Skeletal muscle tissue (tissue), 4 donors: ENCODE measurements around the gene OR12D1. TPM values are rescaled to one million over a fixed set of nuclear protein-coding genes. Genes with fewer than 3 reads are reported as not detected.

Experiments
- H3K27ac ChIP-seq: one replicate; pipeline ENCODE4 v1.7.0; 2013; ENCODE audit warnings: mild to moderate bottlenecking, low read depth, low read length, inconsistent platforms
- H3K27me3 ChIP-seq, 3 donors: one replicate each; pipeline ENCODE4 v1.7.0; 2013; ENCODE audit warnings: low read length in 3 of 3; ENCODE audit not compliant: control insufficient read depth in 3 of 3, insufficient read depth in 3 of 3
- H3K36me3 ChIP-seq, 3 donors: one replicate each; pipeline ENCODE4 v1.7.0; 2013; ENCODE audit warnings: low read length in 3 of 3; ENCODE audit not compliant: control insufficient read depth in 3 of 3, insufficient read depth in 3 of 3
- H3K4me1 ChIP-seq, 3 donors: one replicate each; pipeline ENCODE4 v1.7.0; 2013; ENCODE audit warnings: low read length in 3 of 3, mild to moderate bottlenecking in 3 of 3; ENCODE audit not compliant: control insufficient read depth in 3 of 3, insufficient read depth in 3 of 3
- H3K4me3 ChIP-seq, 3 donors: one replicate each; pipeline ENCODE4 v1.7.0; 2013; ENCODE audit warnings: low read length in 3 of 3
- H3K9ac ChIP-seq, 3 donors: one replicate each; pipeline ENCODE4 v1.7.0; 2013; ENCODE audit warnings: low read length in 3 of 3, mild to moderate bottlenecking in 3 of 3, moderate library complexity in 2 of 3, low read depth in 1 of 3
- H3K9me3 ChIP-seq, 3 donors: one replicate each; pipeline ENCODE4 v1.7.0; 2013; ENCODE audit warnings: low read length in 3 of 3; ENCODE audit not compliant: control insufficient read depth in 3 of 3
- total RNA-seq: library from RNA; depleted of rRNA; stranded (reverse); fragments of >200 nt; gene quantifications from one replicate; pipeline ENCODE4 v1.2.3, GENCODE V29; 2014
- donor health status: Osteomylitis.

OR12D1 gene
- not detected for total RNA-seq

- Histone ChIP-seq H3K27ac (no peak within 1 kb of the TSS), H3K27me3 (no peaks in the 10 kb centered on the region), H3K36me3 (no peaks in the 10 kb centered on the region), H3K4me1 (no peaks in the 10 kb centered on the region), H3K4me3 (no peak within 1 kb of the TSS), H3K9ac (no peak within 1 kb of the TSS), H3K9me3 (peaks cover 0 to 2% (median 0%) of the 10 kb centered on the region in 3 donors)
These were observed at the start of gene OR12D1 for GRCh38 chr6:29414588-29414987. Gene OR12D1, plus strand, starts transcription at chr6:29414928.

DNA sequence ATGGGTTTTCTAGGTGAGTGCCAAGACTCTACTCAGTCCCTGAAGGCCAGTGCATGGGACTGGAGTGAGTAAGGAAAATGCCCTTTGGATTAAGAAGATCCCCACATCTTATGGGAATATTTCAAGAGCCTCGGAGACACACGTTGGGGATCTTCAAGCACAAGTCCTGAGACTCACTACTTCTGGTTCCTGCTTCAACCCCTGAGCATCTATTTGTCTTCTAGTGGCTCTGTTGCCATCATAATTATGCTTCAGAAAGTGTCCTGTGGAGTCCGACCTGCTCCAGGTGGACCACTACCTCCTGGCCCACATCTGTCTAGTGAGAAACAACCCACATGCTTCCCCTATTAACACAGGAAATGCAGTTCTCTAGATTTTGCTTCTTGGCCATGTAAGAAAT, 46.0 kb upstream of the OR12D1 start, which contains the start of gene OR5V1:
Gene OR5V1, minus strand, starts transcription at position 101 of the 400 bp plus-strand sequence. CDS start 12,670 bp downstream, outside the sequence.
- no peak within 1 kb of the TSS for H3K27ac ChIP-seq
- H3K27me3 ChIP-seq = no peaks in the 10 kb centered on the region
- no peaks in the 10 kb centered on the region for H3K4me1 ChIP-seq
- H3K36me3 ChIP-seq = no peaks in the 10 kb centered on the region
- H3K9me3 ChIP-seq = no peaks in the 10 kb centered on the region
- no peak within 1 kb of the TSS for H3K4me3 ChIP-seq
- no peak within 1 kb of the TSS for H3K9ac ChIP-seq

DNA sequence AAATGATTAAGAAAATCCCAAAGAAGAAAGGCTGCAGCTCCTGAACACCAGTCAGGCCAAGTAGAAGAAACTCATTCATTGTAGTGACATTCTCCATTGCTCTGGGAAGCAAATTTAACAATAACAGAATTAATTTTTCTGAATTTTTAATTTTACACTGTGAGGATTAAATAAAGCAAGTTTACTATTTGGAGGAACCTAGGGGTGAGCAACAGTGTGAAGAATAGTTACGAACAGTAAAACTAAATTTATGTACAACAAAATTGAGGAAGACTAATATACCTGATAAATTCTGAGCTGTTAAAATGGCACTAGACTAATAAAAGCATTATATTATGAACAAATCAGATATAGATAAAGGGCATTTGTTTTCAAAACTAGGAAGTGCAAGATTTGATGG, 39.5 kb upstream of the OR12D1 start, which contains the start of gene OR12D3:
Gene OR12D3, minus strand, starts transcription at position 101 of the 400 bp plus-strand sequence. Its CDS starts 4 bp downstream, at position 97.
- Histone ChIP-seq H3K4me1 (no peaks in the 10 kb centered on the region), H3K36me3 (no peaks in the 10 kb centered on the region), H3K27ac (no peak within 1 kb of the TSS), H3K27me3 (no peaks in the 10 kb centered on the region), H3K9me3 (no peaks in the 10 kb centered on the region), H3K4me3 (no peak within 1 kb of the TSS), H3K9ac (no peak within 1 kb of the TSS)

GRCh38 chr6:29376003-29376402, 38.7 kb upstream of the OR12D1 start:
- Histone ChIP-seq H3K4me3 (no peak overlapping the region), H3K27me3 (no peaks in the 10 kb centered on the region), H3K27ac (no peak overlapping the region), H3K4me1 (no peaks in the 10 kb centered on the region), H3K9me3 (no peaks in the 10 kb centered on the region), H3K36me3 (no peaks in the 10 kb centered on the region), H3K9ac (no peak overlapping the region)

GRCh38 chr6:29388533-29388932, 26.2 kb upstream of the OR12D1 start:
- Histone ChIP-seq H3K4me3 (no peak overlapping the region), H3K27ac (no peak overlapping the region), H3K27me3 (no peaks in the 10 kb centered on the region), H3K36me3 (no peaks in the 10 kb centered on the region), H3K9me3 (no peaks in the 10 kb centered on the region), H3K9ac (no peak overlapping the region), H3K4me1 (no peaks in the 10 kb centered on the region)

DNA sequence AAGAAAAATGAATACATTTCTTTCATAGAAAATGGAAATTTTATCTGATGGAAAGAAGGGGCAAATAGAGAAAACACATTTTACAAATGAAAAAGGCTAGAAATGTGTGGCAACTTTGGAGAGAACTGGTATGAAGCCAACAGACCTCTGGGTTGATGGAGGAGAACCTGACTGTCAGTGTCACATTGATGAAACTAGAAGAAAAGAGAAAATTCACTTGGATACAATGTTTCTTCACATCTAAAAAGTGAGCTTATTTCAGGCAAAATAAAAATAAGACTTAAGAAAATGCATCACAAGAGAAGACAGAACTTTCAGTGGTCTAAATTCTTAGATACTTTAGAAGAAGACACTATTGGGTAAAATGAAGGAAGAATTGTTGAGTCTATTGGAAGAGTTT, 19.4 kb upstream of the OR12D1 start, which contains the start of gene OR12D2:
Gene OR12D2, plus strand, starts transcription at position 301 of the 400 bp plus-strand sequence. CDS start 1,069 bp downstream, outside the sequence.
- Histone ChIP-seq H3K9me3 (no peaks in the 10 kb centered on the region), H3K27me3 (no peaks in the 10 kb centered on the region), H3K36me3 (no peaks in the 10 kb centered on the region), H3K9ac (no peak within 1 kb of the TSS), H3K27ac (no peak within 1 kb of the TSS), H3K4me1 (no peaks in the 10 kb centered on the region), H3K4me3 (no peak within 1 kb of the TSS)

DNA sequence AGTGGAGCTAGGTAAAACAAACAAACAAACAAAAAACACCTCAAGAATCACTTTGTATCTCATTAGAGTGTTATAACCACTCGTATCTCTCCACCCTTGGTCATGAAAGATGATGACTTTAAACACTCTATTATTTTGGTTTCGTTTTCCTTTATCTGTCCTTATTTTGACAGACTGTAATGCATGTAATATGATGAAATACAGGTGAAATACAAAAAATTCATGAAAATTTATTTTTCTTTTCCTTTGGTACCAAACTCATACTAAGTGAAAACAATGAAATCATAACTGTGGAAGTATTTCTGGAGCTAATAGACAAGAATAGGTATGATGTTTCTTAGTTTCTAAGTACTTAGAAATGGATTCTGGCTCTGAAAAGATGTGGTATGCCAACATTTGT, 15.2 kb upstream of the OR12D1 start:
- Histone ChIP-seq H3K4me1 (no peaks in the 10 kb centered on the region), H3K36me3 (no peaks in the 10 kb centered on the region), H3K27me3 (no peaks in the 10 kb centered on the region), H3K4me3 (no peak overlapping the region), H3K9ac (no peak overlapping the region), H3K27ac (no peak overlapping the region), H3K9me3 (no peaks in the 10 kb centered on the region)

- Histone ChIP-seq H3K27me3 (no peaks in the 10 kb centered on the region), H3K9ac (no peak overlapping the region), H3K36me3 (no peaks in the 10 kb centered on the region), H3K9me3 (no peaks in the 10 kb centered on the region), H3K27ac (no peak overlapping the region), H3K4me1 (no peaks in the 10 kb centered on the region), H3K4me3 (no peak overlapping the region)
These were observed 10.9 kb upstream of the OR12D1 start for GRCh38 chr6:29403801-29404200.

GRCh38 chr6:29419516-29419915, 4.8 kb downstream of the OR12D1 start:
- Histone ChIP-seq H3K27me3 (no peaks in the 10 kb centered on the region), H3K9me3 (no peaks in the 10 kb centered on the region), H3K9ac (no peak overlapping the region), H3K36me3 (no peaks in the 10 kb centered on the region), H3K27ac (no peak overlapping the region), H3K4me3 (no peak overlapping the region), H3K4me1 (no peaks in the 10 kb centered on the region)

GRCh38 chr6:29424168-29424567, 9.4 kb downstream of the OR12D1 start:
- Histone ChIP-seq H3K4me1 (no peaks in the 10 kb centered on the region), H3K27ac (no peak overlapping the region), H3K27me3 (no peaks in the 10 kb centered on the region), H3K4me3 (no peak overlapping the region), H3K36me3 (no peaks in the 10 kb centered on the region), H3K9me3 (no peaks in the 10 kb centered on the region), H3K9ac (no peak overlapping the region)
